ENCODE data around the gene PROKR2. TPM values are rescaled to one million over a fixed set of nuclear protein-coding genes. Genes with fewer than 3 reads are reported as not detected.

The PROKR2 gene
- polyA plus RNA-seq, 1 of the 3 experiments (the other 2 are of a cell fraction), result 0.13 TPM

DNA sequence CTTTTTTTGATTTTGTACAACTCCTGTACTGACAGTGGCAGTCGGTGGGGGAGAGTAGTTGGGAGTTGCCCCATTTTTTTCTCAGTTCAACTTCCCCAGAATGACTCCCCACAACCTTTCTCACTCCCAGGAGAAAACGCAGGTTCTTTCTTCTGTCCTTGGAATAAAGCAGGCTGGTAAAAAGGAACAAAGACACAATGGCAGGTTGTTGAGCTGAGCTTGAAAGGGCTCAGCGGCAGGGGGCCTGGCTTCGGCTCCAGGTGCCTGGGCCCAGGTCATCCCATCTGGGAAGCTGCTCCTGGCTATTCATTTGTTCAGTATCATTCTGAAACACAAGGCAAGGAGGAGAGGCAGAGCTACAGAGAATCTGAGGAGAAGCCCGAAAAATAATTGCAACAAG lies 46.2 kb downstream of the PROKR2 start:
- DNase-seq, result no peak
- Histone ChIP-seq H3K36me3 (replicated peaks in 1 of 2; ENCODE audit: control insufficient read depth in 1 of 2, insufficient read depth in 2 of 2, low read length in 1 of 2) (no peaks in the 10 kb centered on the region), H3K4me1 (ENCODE audit: control insufficient read depth in 1 of 2, insufficient read depth in 2 of 2, low read depth in 1 of 2, low read length in 1 of 2) (no peaks in the 10 kb centered on the region), H3K4me3 (ENCODE audit: low read depth in 2 of 2, low read length in 1 of 2) (no peak overlapping the region), H3K27ac (ENCODE audit: low read depth in 2 of 2, low read length in 1 of 2) (no peak overlapping the region), H3K9ac (no peak overlapping the region), H3K79me2 (ENCODE audit: insufficient read depth) (no peaks in the 10 kb centered on the region), H3K27me3 (ENCODE audit: insufficient read depth) (peaks cover 14% of the 10 kb centered on the region), H4K20me1 (ENCODE audit: insufficient read depth) (no peaks in the 10 kb centered on the region), H3F3A (replicated peaks; ENCODE audit: insufficient read depth) (no peaks in the 10 kb centered on the region), H3K4me2 (no peak overlapping the region), H3K9me2 (no peaks in the 10 kb centered on the region), H2AFZ (ENCODE audit: low read depth) (no peak overlapping the region), H3K9me3 (no peaks in the 10 kb centered on the region)
- CTCF ChIA-PET, result no interaction called here
- WGBS (ENCODE audit: low lambda C conversion rate), result 51% methylated on average over 5 of the region's 5 CpGs
- no peak for TF ChIP-seq RFX5 (IDR thresholded peaks at IDR 0.05; ENCODE audit: low read length)
- no peak for TF ChIP-seq TCF12 (IDR thresholded peaks at IDR 0.05)
- no peak for TF ChIP-seq MXI1 (IDR thresholded peaks at IDR 0.05; ENCODE audit: low read depth, low read length)
- TF ChIP-seq, protein P1, sequence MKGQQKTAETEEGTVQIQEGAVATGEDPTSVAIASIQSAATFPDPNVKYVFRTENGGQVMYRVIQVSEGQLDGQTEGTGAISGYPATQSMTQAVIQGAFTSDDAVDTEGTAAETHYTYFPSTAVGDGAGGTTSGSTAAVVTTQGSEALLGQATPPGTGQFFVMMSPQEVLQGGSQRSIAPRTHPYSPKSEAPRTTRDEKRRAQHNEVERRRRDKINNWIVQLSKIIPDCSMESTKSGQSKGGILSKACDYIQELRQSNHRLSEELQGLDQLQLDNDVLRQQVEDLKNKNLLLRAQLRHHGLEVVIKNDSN (IDR thresholded peaks at IDR 0.05; ENCODE audit: borderline replicate concordance, low read depth), result no peak
- no peak for TF ChIP-seq SMC3 (IDR thresholded peaks at IDR 0.05; ENCODE audit: low read depth, low read length)
- TF ChIP-seq NFIC (IDR thresholded peaks at IDR 0.05; ENCODE audit: borderline replicate concordance), result no peak
- no peak for TF ChIP-seq FOXM1 (IDR thresholded peaks at IDR 0.05; ENCODE audit: low read depth)
- no peak for TF ChIP-seq RCOR1 (IDR thresholded peaks at IDR 0.05; ENCODE audit: low read length)
- TF ChIP-seq, protein P2, sequence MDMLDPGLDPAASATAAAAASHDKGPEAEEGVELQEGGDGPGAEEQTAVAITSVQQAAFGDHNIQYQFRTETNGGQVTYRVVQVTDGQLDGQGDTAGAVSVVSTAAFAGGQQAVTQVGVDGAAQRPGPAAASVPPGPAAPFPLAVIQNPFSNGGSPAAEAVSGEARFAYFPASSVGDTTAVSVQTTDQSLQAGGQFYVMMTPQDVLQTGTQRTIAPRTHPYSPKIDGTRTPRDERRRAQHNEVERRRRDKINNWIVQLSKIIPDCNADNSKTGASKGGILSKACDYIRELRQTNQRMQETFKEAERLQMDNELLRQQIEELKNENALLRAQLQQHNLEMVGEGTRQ (IDR thresholded peaks at IDR 0.05; ENCODE audit: borderline replicate concordance, low read depth, low read length), result no peak
- TF ChIP-seq POLR2AphosphoS5 (IDR thresholded peaks at IDR 0.05; ENCODE audit: low read depth, low read length), result no peak
- no peak for TF ChIP-seq CHD2 (IDR thresholded peaks at IDR 0.05; ENCODE audit: low read length, partially characterized antibody)
- no peak for TF ChIP-seq YY1 (IDR thresholded peaks at IDR 0.05; ENCODE audit: low read depth)
- TF ChIP-seq, protein P3, sequence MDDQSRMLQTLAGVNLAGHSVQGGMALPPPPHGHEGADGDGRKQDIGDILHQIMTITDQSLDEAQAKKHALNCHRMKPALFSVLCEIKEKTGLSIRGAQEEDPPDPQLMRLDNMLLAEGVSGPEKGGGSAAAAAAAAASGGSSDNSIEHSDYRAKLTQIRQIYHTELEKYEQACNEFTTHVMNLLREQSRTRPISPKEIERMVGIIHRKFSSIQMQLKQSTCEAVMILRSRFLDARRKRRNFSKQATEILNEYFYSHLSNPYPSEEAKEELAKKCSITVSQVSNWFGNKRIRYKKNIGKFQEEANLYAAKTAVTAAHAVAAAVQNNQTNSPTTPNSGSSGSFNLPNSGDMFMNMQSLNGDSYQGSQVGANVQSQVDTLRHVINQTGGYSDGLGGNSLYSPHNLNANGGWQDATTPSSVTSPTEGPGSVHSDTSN (IDR thresholded peaks at IDR 0.05), result no peak
- no peak for TF ChIP-seq FOXJ3 (CRISPR knock-in tag; IDR thresholded peaks at IDR 0.05)
- TF ChIP-seq TEAD4 (IDR thresholded peaks at IDR 0.05; ENCODE audit: borderline replicate concordance, insufficient read depth), result no peak
- POLR2A ChIA-PET, result no interaction called here

DNA sequence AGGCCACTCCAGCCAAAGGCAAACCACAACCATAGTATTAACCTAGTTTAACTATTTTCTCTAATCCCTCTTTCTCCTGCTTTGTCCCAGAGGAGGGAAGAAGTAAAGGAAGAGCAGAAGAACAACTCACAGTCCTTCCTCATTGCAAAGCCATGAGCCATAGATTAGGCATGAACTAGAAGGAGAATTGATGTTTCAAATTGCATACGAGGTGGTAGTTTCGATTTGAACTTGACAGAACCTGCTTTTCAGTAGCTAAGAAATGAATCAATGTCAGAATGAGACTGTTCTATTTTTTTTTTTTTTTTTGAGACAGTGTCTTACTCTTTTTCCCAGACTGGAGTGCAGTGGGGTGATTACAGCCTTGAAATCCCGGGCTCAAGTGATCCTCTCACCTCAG lies 48.3 kb downstream of the PROKR2 start:
- Histone ChIP-seq H3F3A (replicated peaks; ENCODE audit: insufficient read depth) (no peaks in the 10 kb centered on the region), H2AFZ (ENCODE audit: low read depth) (no peak overlapping the region), H3K9me2 (no peaks in the 10 kb centered on the region), H4K20me1 (ENCODE audit: insufficient read depth) (no peaks in the 10 kb centered on the region), H3K4me3 (ENCODE audit: low read depth in 2 of 2, low read length in 1 of 2) (no peak overlapping the region), H3K27me3 (ENCODE audit: insufficient read depth) (peaks cover 17% of the 10 kb centered on the region), H3K36me3 (replicated peaks in 1 of 2; ENCODE audit: control insufficient read depth in 1 of 2, insufficient read depth in 2 of 2, low read length in 1 of 2) (no peaks in the 10 kb centered on the region), H3K9me3 (no peaks in the 10 kb centered on the region), H3K4me1 (ENCODE audit: control insufficient read depth in 1 of 2, insufficient read depth in 2 of 2, low read depth in 1 of 2, low read length in 1 of 2) (no peaks in the 10 kb centered on the region), H3K9ac (no peak overlapping the region), H3K4me2 (no peak overlapping the region), H3K27ac (ENCODE audit: low read depth in 2 of 2, low read length in 1 of 2) (no peak overlapping the region), H3K79me2 (ENCODE audit: insufficient read depth) (no peaks in the 10 kb centered on the region)
- DNase-seq, result no peak
- WGBS (ENCODE audit: low lambda C conversion rate), result 24% methylated on average over 3 of the region's 3 CpGs
- TF ChIP-seq RAD21 (IDR thresholded peaks at IDR 0.05; ENCODE audit: low read length) (no peak), SIN3A (IDR thresholded peaks at IDR 0.05; ENCODE audit: borderline replicate concordance, low read depth, low read length) (no peak), EP300 (IDR thresholded peaks at IDR 0.05; ENCODE audit: borderline replicate concordance in 1 of 2, low read depth in 1 of 2, low read length in 1 of 2) (no peak), POLR2AphosphoS5 (IDR thresholded peaks at IDR 0.05; ENCODE audit: low read depth, low read length) (no peak), GATA2 (CRISPR knock-in tag; IDR thresholded peaks at IDR 0.05) (no peak)
- CTCF ChIA-PET, result no interaction called here
- POLR2A ChIA-PET, result no interaction called here

Measured in SK-N-SH (cell line).